ENCODE data around the gene SPECC1.

- TF ChIP-seq POLR2A (IDR thresholded peaks at IDR 0.05) (no peak), CTCF (IDR thresholded peaks at IDR 0.05) (no peak)
These were observed 235.5 kb downstream of the SPECC1 start for GRCh38 chr17:20244671-20245070.

All from lower leg skin (tissue), 3 donors.